GM19025 (cell line): ENCODE data around the gene RSPH6A.

ENCODE experiments used
- ATAC-seq: cut with Tn5 transposase; IDR thresholded peaks from one replicate; pipeline ENCODE4 v1.9.1; 2021; ENCODE audit warnings: mild to moderate bottlenecking, low read depth, moderate library complexity; ENCODE audit not compliant: unreplicated experiment

Gene RSPH6A

DNA sequence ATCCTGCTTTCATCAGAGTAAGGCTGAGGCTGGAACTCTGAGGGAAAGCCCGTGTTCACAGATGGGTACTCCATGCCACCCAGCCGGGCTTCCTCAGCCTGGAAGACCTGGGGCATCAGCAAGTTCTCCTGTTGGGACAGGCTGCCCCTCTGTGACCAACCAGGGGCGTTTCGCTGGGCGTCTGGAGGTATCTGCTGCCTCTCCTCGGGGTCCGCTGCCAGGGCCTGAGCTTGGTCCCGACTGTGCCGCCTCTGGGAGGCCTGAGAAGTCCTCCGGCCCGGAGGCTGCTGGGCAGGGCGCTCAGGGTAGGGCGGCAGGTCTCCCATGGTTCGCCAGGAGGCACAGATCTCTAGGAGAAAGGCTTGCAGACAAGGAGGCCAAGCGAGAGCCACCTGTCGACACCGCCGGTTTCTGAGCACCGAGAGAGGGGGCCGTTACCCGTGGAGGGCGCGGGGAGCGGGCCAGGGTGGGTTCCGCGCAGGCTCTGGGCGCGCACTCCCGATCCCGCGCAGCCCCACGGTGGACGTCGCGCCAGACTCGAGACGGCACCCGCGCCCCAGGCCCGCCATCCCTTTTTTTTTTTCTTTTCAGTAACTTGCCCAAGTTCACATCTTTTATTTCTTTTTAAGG is at the start of gene RSPH6A:
Gene RSPH6A (minus strand): TSS at position 458 of the 630 bp plus-strand sequence. CDS start 132 bp downstream, at position 326.
- ATAC-seq = no peak

DNA sequence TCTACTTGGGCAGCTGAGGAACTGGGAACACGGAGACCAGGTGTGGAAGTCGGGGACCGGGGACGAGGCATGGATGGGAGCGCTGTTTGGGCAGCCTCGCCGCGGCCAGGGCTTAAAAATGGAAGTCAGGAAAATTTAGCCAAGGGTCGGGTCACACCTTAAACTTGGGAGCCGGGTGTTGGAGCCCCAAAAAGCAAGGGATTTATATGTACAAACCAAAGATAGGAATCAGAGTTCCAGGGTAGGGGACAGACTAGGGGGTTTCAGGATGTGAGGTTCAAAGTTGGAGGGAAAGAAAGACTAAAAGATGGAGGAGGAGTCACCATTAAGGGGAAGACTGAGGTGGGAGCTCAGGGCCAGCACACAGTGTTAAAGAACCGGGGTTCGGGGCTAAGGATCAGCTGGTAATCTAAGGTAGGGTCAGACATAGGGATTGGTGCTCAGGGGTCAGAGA is 49.5 kb upstream of the RSPH6A start:
- no peak for ATAC-seq

DNA sequence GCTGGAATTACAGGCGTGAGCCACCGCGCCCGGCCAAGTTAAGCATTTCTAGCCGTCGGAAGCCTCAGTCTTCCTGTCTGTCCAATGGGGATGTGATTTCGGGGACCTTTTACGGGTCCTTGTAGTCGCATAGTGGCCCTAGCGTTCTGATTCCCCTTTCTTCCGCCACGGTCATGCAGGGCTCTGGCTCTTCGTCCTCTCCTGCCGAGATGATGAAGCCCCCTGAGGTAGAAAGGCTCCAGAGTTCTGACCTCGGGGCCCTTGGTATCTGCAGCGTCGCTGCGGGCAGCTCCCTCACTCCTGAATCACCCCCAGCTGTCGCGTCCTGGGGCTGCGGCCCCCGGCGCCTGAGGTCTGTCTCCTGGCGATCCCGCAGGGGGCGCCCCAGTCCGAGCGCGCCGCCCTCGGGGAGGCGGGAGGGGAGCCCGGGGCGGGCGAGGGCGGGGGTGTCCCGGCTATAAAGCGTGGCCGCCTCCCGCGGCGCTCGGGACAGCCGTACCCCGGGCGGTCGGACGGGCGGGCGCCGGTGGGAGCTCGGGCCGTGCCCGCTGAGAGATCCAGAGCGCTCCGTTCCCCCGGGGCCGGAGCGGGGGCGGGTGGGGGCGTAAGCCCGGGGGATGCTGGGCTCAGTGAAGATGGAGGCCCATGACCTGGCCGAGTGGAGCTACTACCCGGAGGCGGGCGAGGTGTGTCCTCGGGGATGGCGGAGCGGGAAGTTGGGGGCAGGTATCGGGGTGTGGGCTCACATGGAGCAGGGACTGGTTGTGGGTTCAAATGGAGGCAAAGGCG is 48.9 kb upstream of the RSPH6A start, which contains the start of gene FOXA3:
Gene FOXA3 (plus strand): TSS at position 487 of the 789 bp plus-strand sequence. CDS start 131 bp downstream, at position 618.
- ATAC-seq = peak; percentile 30

DNA sequence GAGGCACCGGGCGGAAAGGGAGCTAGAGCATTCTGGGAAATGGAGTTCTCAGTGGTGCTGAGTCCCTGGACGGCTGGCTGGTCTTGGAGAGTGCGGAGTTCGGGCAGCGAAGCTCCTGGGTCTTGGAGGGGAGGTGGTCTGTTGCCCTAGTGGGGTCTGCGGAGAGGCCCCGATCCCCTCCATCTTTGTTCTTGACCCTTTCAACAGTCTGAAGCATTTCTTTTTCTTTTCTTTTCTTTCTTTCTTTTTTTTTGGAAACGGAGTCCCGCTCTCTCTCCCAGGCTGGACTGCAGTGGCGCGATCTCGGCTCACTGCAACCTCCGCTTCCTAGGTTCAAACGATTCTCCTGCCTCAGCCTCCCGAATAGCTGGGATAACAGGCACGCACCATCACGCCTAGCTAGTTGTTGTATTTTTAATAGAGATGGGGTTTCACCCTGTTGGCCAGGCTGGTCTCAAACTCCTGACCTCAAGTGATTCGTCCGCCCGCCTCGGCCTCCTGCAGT is 48.3 kb upstream of the RSPH6A start:
- ATAC-seq = no peak

DNA sequence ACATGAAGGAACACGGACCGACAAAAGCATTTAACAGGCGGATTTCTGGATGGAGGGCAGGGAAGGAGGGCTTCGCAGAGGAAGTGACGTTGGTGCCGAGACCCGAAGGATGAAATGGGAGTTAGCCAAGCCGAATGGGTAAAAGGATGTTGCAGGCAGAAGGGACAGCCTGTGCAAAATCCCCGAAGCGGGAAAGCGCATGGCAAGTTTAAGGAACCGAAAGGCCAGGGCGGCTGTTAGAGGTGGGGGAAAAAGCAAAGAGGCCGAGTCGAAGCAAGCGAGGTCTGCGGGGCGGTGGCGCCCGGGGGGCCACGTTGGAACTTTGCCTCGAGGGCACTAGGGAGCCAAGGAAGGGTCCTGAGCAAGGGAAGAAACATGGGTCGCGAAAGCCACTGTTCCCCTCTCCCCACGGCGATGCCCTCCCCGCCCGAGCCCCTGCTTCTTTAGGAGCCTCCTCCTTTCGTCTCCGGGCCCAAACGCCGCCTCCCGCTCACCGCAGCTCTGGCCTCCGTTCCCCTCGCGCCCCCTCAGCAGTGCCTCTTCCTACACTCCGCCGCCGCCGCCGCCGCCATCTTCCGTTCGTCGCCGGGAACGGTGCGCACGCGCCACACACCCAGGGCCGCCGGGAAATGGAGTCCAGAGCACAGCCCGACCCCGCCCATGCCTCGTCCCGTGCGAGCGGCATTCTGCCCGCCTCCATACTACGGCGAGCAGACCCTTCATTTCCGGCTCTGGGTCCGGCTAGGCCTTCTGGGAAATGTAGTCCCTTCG is 47.6 kb upstream of the RSPH6A start, which contains the start of gene SYMPK:
Gene SYMPK (minus strand): TSS at position 584 of the 771 bp plus-strand sequence. CDS start 8,652 bp downstream, outside the sequence.
- ATAC-seq = peak; percentile 90

DNA sequence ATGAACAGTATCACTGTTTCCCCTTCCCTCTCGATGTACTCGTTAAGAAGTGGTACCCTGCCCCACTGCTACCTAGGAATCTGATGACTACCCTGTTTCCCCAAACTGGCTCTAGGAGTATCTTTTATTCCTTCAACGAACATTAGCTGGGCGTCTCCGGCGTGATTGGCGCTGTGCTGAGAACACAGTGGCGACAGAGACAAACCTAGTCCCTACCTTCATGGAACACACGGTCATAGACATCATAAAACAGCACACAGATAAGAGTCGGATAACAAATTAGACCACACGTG is 47.1 kb upstream of the RSPH6A start:
- no peak for ATAC-seq

DNA sequence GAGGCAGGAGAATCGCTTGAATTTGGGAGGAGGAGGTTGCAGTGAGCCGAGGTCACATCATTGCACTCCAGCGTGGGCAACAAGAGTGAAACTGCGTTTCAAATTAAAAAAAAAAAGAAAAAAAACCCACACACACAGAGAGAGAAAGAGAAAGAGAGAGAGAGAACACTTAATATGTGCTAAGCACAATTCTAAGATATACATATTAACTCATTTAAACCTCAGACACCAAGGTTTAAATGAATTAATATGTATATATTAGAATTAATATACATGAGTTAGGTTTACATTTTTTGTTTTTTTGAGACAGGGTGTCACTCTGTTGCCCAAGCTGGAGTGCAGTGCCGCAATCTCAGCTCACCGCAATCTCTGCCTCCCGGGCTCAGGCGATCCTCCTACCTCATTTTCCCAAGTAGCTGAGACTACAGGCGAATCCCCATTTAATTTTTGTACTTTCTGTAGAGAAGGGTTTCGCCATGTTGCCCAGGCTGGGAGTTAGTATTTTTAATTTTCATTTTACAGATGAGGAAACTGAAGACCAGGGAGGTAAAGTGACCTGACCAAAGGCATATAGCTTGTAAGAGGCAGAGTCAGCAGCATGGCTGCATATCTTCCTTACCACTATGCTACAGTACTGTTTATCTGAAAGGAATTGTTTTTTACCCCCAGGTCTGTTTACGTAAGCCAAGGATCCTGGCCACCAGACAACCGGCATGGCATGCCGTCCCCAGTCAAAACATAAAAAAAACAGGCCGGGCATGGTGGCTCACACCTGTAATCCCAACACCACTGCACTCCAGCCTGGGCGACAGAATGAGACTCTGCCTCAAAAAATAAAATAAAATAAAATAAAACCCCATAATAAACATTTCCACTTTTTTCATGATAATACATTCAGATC is 45.5 kb upstream of the RSPH6A start:
- ATAC-seq = no peak

DNA sequence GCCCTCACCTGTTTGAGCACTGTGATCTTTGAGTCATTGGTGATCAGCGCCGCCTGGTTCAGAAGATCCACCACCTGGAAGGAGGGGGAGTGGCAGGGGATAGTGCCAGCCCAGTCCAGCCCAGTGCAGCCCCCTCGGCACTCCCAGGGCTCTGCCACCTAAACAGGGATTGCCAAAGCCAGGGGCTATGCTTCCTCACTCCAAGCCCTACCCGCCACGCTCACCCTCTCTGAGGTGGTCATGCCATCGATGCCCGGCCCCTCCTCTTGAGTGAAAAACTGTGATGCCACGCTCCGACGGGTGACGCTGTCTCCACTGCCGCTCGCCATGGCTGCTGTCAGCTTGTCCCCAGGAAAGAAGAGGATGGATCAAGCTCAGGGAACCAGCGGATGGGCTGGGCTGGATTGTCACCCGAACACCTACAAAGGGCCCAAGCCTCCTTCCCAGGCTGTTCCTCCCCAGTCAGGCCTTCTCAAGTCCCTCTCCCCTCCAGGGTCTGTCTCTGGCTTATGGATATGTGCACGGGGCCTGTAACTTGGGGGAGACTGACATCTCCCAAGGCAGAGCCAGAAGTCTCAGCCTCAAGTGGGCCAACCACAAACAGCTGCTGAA is 39.2 kb upstream of the RSPH6A start:
- ATAC-seq = no peak

DNA sequence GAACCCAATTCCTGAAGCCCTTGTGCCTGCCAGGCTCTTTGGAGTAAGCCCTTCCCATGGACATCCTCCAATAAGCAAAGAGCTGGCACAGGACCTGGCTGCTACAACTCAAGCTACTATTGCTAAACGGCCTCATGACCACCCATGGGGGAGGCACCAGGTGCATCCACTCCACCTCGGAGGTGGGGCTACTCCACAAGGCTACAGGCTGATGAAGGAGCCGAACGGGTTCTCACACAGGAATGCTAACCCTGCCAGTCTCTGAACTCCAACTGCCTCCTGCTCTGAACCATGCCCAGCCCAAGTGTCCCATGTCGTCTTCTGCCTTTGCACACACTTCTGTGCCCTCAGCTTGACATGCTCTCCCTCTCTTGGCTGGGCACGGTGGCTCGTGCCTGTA is 37.9 kb upstream of the RSPH6A start:
- ATAC-seq = no peak

DNA sequence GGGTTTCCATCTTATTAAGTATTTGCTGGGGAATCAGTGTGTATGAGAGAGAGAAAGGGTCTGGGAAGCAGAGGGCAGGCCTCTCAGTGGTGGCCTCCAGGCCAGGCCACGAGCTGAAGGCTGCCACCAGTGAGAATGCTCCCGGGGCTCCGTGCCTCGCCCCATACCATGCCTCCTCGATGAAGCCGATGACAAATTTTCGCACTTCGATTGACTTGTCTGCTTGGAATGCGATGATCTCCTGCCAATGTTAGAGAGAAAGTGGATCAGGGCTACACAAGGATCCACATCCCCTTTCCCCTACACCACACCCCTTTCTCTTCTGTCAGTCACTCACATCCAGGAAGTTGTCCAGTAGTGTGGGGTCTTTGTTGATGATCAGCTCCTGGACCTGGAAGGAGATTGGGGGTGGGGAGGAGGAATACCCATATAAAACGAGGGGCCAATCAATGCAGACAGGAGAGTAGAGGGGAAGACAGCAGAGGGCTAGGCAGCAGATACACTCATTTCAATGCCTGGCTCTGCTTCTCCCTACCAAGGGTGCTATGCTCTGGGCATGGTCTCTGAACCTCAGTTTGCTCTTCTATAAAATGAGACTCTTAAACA is 37.1 kb upstream of the RSPH6A start:
- ATAC-seq = no peak

DNA sequence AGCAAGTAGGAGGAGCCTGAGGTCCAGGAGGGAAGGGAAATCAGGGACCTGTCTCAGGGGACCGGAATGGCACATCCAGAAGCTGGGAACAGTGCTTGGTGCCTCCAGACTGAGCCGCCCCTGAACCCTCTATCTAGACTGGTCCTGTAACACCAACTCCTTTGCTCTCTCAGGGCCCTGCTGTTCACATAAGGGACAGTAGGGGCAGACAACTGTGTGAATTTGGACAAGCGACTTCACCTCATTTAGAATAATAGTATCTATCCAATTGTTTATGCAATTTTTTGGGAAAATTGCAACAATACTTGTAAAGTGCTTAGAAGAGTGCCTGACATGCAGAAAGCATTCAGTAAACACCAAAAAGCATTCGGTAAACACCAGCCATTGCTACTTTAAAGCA is 33.8 kb upstream of the RSPH6A start:
- ATAC-seq = no peak

DNA sequence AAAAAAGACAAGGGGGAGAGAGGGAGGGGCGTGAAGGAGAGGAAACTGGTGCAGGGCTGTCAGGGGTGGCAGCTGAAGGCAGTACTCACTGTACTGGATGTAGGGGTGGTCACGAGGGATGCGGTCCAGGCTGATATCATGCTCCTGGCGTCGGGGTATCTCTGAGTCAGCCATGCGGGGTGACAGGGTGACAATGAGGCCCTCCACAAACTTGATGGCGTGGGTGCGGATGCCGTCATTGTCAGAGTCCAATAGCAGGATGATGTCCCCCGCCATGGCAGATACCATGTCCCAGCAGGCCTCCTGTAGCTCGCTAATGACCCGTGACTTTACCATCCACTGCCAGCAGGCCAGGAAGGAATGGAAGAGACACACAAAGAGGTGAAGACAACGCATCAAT is 32.6 kb upstream of the RSPH6A start:
- ATAC-seq = no peak

DNA sequence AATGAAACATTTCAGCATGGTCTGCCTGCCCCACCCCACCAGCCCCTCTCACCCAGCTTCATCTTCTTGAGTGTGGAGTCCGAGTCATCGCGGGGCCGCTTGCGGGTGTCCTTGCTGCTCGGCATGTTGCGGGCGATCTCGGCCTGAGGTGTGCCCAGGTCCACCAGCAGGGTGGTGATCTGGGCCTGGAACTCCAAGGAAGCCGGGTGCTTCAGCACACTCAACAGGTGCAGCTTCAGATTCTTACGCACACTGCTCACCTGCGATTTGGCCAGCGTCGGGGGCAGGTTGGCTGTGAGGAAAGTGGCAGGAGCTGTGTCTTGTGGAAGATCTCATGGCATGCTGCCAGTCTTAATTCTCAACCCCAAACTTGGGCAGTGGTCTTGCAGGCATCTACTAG is 27.1 kb upstream of the RSPH6A start:
- ATAC-seq = no peak

DNA sequence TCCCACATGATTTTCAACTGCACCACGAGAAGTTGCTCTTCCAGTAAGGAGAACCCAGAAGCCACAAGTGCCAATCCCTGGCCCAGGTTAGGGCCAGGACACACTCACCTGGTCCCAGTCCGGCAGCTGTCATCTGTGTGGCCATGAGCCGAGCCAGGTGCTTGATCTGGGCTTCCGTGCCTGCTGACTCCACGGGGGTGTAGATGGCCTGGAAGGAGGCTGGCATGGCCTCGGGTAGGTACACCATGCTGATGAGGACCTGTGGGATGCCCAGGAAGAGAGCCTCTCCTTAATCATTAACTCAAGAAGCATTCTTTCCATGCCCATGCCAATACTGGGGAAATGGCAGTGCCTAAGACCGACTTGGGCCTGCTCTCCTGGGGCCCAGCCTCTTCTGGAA is 19.9 kb upstream of the RSPH6A start:
- no peak for ATAC-seq

DNA sequence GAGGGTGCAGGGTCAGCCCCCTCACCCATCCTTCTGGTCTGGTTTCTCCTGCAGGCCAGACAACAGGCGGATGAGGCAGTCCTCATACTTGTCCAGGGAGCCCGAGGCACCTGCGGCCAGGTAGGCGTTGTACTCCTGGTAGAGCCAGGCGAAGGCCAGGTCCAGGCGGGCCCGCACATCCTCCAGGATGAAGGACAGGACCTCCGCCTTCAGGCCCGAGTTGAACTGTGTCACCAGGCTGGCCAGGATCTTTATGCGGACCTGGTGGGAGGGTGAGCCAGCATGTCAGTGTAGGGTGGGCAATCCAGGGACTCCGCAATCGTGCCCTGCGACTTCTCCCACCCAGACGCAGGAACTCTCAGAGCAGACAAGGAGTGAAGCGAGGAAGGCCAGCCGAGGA is 13.8 kb upstream of the RSPH6A start:
- ATAC-seq = no peak

DNA sequence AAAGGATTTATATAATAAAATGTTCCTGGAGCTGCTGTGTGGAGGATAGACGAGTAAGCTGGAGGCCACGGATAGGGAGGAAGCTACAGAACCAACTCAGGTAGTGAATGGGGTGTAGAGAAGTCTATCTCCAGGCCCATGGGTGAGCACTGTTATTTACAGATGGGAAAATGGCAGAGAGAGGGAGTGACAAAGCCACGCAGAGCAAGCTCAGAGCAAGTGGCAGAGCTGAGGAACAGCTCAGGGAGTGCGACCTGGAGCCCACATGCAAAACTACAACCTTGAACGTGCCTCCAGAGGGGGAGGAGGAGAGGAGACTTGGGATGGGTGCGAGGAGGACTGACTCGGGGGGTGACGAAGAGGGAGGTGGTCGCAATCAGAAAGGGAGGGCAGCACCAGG is 13.4 kb upstream of the RSPH6A start:
- ATAC-seq = no peak

DNA sequence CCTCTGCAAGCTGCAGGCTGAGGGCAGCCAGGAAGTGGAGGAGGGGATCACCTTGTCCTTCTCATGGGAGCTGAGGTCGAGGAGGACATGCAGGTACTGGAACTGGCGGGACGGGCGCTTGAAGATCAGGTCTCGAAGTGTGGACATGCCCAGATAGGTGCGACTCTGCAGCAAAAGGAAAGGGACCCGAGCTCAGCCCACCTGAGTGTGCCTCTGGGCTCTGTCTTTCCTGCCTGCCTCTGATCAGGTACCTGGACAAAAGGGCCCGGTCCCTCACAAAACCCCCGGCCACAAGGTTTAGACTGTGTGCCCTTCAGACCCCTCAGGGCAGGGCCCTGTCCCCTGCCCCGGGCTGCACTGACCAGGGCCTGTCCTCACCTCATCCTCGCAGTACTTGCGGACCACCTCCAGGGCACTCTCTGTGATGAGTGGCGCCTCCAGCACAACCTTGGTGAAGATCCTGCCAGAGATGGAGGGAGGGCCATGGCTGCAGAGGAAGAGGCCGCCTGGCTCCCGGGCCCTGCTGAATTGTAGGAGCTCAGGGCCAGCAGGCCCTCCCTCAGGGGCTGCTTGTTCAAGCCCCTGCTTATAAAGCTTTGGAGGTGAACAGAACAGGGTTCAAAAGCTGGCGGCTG is 12.5 kb upstream of the RSPH6A start:
- no peak for ATAC-seq

DNA sequence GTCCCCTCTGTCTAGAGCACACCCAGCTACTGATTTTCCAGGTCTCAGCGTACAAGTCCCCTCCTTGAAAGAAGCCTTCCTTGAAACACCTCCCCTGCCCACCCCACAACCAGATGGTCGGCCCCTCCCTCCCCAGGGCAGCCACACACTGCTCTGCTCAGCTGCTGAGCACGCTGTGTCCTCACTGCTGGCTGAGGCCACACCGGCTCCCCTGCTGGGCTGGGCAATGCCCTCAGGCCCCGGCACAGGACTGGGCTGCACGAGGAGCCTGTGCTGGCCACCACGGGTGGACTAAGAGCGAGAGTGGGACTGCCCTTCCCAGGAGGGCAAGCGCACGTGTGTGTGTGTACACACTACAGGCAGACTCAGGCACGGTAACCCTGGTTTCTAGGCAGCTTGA is 11.8 kb upstream of the RSPH6A start:
- no peak for ATAC-seq
